GM23338 (cell line): ENCODE measurements around the gene CELSR1.

Experiments used
- CREB1 ChIP-seq: fragments of 250-450 bp; sonication (Bioruptor Pico); IDR thresholded peaks from 2 replicates; pipeline ENCODE4 v1.5.0; 2020; ENCODE audit warnings: low read depth, mild to moderate bottlenecking, moderate library complexity
- CTCF ChIP-seq, 2 experiments: fragments of 200-600 bp in 1 of 2; sonication (generic) in 1 of 2; conservative IDR thresholded peaks; 2 replicates each; pipeline versions ENCODE4 v1.5.1 to v1.6.1; 2016 to 2017; ENCODE audit warnings: antibody characterized with exemption in 2 of 2, low read depth in 2 of 2, mild to moderate bottlenecking in 2 of 2, moderate library complexity in 1 of 2
- ETS1 ChIP-seq: IDR thresholded peaks from 2 replicates; pipeline ENCODE4 v1.6.1; 2016; ENCODE audit warnings: antibody characterized with exemption
- EZH2 ChIP-seq: fragments of 200-600 bp; sonication (generic); IDR thresholded peaks from one replicate; pipeline ENCODE4 v1.8.0; 2017; ENCODE audit warnings: antibody characterized with exemption, mild to moderate bottlenecking, low read depth; ENCODE audit not compliant: unreplicated experiment
- EZH2phosphoT487 ChIP-seq: fragments of 200-600 bp; sonication (generic); IDR thresholded peaks from one replicate; pipeline ENCODE4 v1.8.1; 2018; ENCODE audit warnings: antibody characterized with exemption; ENCODE audit not compliant: unreplicated experiment
- JUNB ChIP-seq: IDR thresholded peaks from one replicate; pipeline ENCODE4 v1.6.1; 2016; ENCODE audit warnings: antibody characterized with exemption; ENCODE audit not compliant: unreplicated experiment
- POLR2AphosphoS5 ChIP-seq: IDR thresholded peaks from 2 replicates; pipeline ENCODE4 v1.6.1; 2016; ENCODE audit warnings: antibody characterized with exemption, low read depth
- REST ChIP-seq: IDR thresholded peaks from one replicate; pipeline ENCODE4 v1.6.1; 2018; ENCODE audit warnings: antibody characterized with exemption; ENCODE audit not compliant: unreplicated experiment
- STAT1 ChIP-seq: IDR thresholded peaks from one replicate; pipeline ENCODE4 v1.6.1; 2016; ENCODE audit warnings: antibody characterized with exemption; ENCODE audit not compliant: unreplicated experiment
- ZNF114 ChIP-seq: fragments of 250-450 bp; sonication (Bioruptor Pico); IDR thresholded peaks from 2 replicates; pipeline ENCODE4 v1.5.0; 2020; ENCODE audit warnings: mild to moderate bottlenecking, moderate library complexity
- ZNF331 ChIP-seq: fragments of 250-450 bp; sonication (Bioruptor Pico); IDR thresholded peaks from 2 replicates; pipeline ENCODE4 v1.5.0; 2020; ENCODE audit warnings: low read depth, mild to moderate bottlenecking, moderate library complexity

- no peak for TF ChIP-seq CTCF (conservative IDR thresholded peaks at IDR 0.05; ENCODE audit: low read depth in 2 of 2)
- no peak for TF ChIP-seq EZH2
- TF ChIP-seq JUNB, result no peak
- TF ChIP-seq CREB1, result no peak
- TF ChIP-seq POLR2AphosphoS5, result no peak
- TF ChIP-seq STAT1, result no peak
- TF ChIP-seq REST, result no peak
- no peak for TF ChIP-seq EZH2phosphoT487
- no peak for TF ChIP-seq ZNF114
- TF ChIP-seq ETS1, result no peak
- TF ChIP-seq ZNF331 (CRISPR knock-in tag), result no peak
Measured at GRCh38 chr22:46534177-46534776, 3.1 kb downstream of the CELSR1 start.
